HCT116 (cell line): ENCODE measurements around the gene RBCK1. TPM values are rescaled to one million over a fixed set of nuclear protein-coding genes. Genes with fewer than 3 reads are reported as not detected.

Experiments used
- ATAC-seq: fragments of 200-7000 bp; cut with Tn5 transposase; 2 replicates; pipeline ENCODE4 v1.9.1; 2020; ENCODE audit warnings: mild to moderate bottlenecking, moderate library complexity
- BruUV-seq: library from RNA; stranded (reverse); fragments of 400-500 nt; replicated peaks from 2 replicates; lab custom pipeline; 2021; lab: Mats Ljungman, UMichigan
- CTCF ChIA-PET: fragments of 300-600 bp; sonication (Branson Sonifier 250); formaldehyde crosslinking; loops from one replicate; lab custom pipeline; 2021; ENCODE audit warnings: antibody characterized with exemption; lab: Charles Lee
- POLR2A ChIA-PET: fragments of 300-600, 350-600 bp; sonication (Branson Sonifier 250); formaldehyde crosslinking; loops from one replicate; lab custom pipeline; 2021; ENCODE audit warnings: antibody characterized with exemption; lab: Charles Lee
- RAD21 ChIA-PET, 2 experiments: fragments of 300-600 bp; sonication (Branson Sonifier 250); formaldehyde crosslinking; loops; one replicate each; lab custom pipeline; 2023; ENCODE audit warnings: low total read pairs in 2 of 2; ENCODE audit not compliant: uncharacterized antibody in 2 of 2, unreplicated experiment in 2 of 2, low non-redundant PET in 1 of 2; lab: Charles Lee
- DNase-seq: peaks from one replicate; pipeline ENCODE4 v3.0.0-alpha.2; 2010; ENCODE audit warnings: low read depth, low spot score
- H2AFZ ChIP-seq: fragments of 200-600 bp; shearing (Covaris generic), sonication (generic); 2 replicates; pipeline ENCODE4 v1.6.1; 2017; ENCODE audit warnings: low read depth, mixed run types, mixed read lengths, antibody characterized with exemption, low read length; ENCODE audit not compliant: poor library complexity, severe bottlenecking
- H3K27ac ChIP-seq: 2 replicates; pipeline ENCODE4 v1.5.1; 2012; ENCODE audit warnings: low read depth, low read length
- H3K27me3 ChIP-seq: fragments of 200-600 bp; sonication (generic); 2 replicates; pipeline ENCODE4 v1.6.1; 2016; ENCODE audit warnings: mixed run types, low read length, mixed read lengths; ENCODE audit not compliant: insufficient read depth
- H3K36me3 ChIP-seq, 2 experiments: fragments of 200-500 bp in 1 of 2; fragments of 200-600 bp in 1 of 2; sonication (Bioruptor generic) in 1 of 2; sonication (generic) in 1 of 2; 2 replicates each; pipeline versions ENCODE4 v1.5.1 to v1.6.1; 2014 to 2016; ENCODE audit warnings: low read length in 2 of 2, inconsistent platforms in 1 of 2, mixed read lengths in 1 of 2, mixed run types in 1 of 2; ENCODE audit not compliant: insufficient read depth in 2 of 2, control insufficient read depth in 1 of 2
- H3K4me1 ChIP-seq, 2 experiments: fragments of 200-600 bp in 1 of 2; sonication (generic) in 1 of 2; 2 replicates each; pipeline versions ENCODE4 v1.5.1 to v1.6.1; 2012 to 2017; ENCODE audit warnings: low read length in 2 of 2, inconsistent platforms in 1 of 2, mild to moderate bottlenecking in 1 of 2, mixed read lengths in 1 of 2, mixed run types in 1 of 2, moderate library complexity in 1 of 2; ENCODE audit not compliant: insufficient read depth in 2 of 2, control insufficient read depth in 1 of 2
- H3K4me2 ChIP-seq: fragments of 200-600 bp; sonication (generic); 2 replicates; pipeline ENCODE4 v1.6.1; 2017; ENCODE audit warnings: mixed run types, low read length, mixed read lengths
- H3K4me3 ChIP-seq, 2 experiments: fragments of 200-600 bp in 1 of 2; sonication (generic) in 1 of 2; replicated peaks in 1 of 2; 2 replicates each; pipeline ENCODE4 v1.5.1; 2011 to 2016; ENCODE audit warnings: low read length in 2 of 2, control low read depth in 1 of 2, low read depth in 1 of 2, mild to moderate bottlenecking in 1 of 2, mixed read lengths in 1 of 2, mixed run types in 1 of 2
- H3K79me2 ChIP-seq: fragments of 200-600 bp; sonication (generic); 2 replicates; pipeline ENCODE4 v1.6.1; 2017; ENCODE audit warnings: mild to moderate bottlenecking, mixed run types, low read length, moderate library complexity, mixed read lengths; ENCODE audit not compliant: insufficient read depth
- H3K9ac ChIP-seq: fragments of 200-600 bp; sonication (generic); 2 replicates; pipeline ENCODE4 v1.6.1; 2016; ENCODE audit warnings: low read length, mixed read lengths
- H3K9me2 ChIP-seq: fragments of 200-600 bp; sonication (generic), shearing (Covaris generic); 2 replicates; pipeline ENCODE4 v1.6.1; 2017; ENCODE audit warnings: mixed run types, mild to moderate bottlenecking, moderate library complexity; ENCODE audit not compliant: insufficient read depth
- H3K9me3 ChIP-seq, 2 experiments: fragments of 200-500 bp in 1 of 2; fragments of 200-600 bp in 1 of 2; sonication (Bioruptor generic) in 1 of 2; sonication (generic) in 1 of 2; 2 replicates each; pipeline ENCODE4 v1.6.1; 2014 to 2017; ENCODE audit warnings: low read length in 2 of 2, mixed read lengths in 2 of 2, inconsistent platforms in 1 of 2, low read depth in 1 of 2, mild to moderate bottlenecking in 1 of 2, mixed run types in 1 of 2, moderate library complexity in 1 of 2; ENCODE audit not compliant: control insufficient read depth in 1 of 2, insufficient read depth in 1 of 2
- H4K20me1 ChIP-seq: fragments of 200-600 bp; sonication (generic), shearing (Covaris generic); 2 replicates; pipeline ENCODE4 v1.6.1; 2017; ENCODE audit warnings: mixed run types, mild to moderate bottlenecking, moderate library complexity; ENCODE audit not compliant: insufficient read depth
- CBX3 ChIP-seq: IDR thresholded peaks from 2 replicates; pipeline ENCODE4 v1.6.1; 2012; ENCODE audit warnings: low read depth
- CEBPB ChIP-seq: IDR thresholded peaks from 2 replicates; pipeline ENCODE4 v1.6.1; 2012; ENCODE audit warnings: low read depth
- CTCF ChIP-seq, 3 experiments: fragments of 200-600 bp in 1 of 3; sonication (generic) in 1 of 3; IDR thresholded peaks in 2 of 3; conservative IDR thresholded peaks in 1 of 3; 2 replicates each; pipeline ENCODE4 v1.5.1; 2012 to 2017; ENCODE audit warnings: low read depth in 2 of 3, low read length in 2 of 3, antibody characterized with exemption in 1 of 3, borderline replicate concordance in 1 of 3, control low read depth in 1 of 3, mild to moderate bottlenecking in 1 of 3, mixed read lengths in 1 of 3, mixed run types in 1 of 3, moderate library complexity in 1 of 3; ENCODE audit not compliant: insufficient read depth in 1 of 3
- EZH2 ChIP-seq: fragments of 200-600 bp; sonication (generic); IDR thresholded peaks from 2 replicates; pipeline ENCODE4 v1.6.1; 2017; ENCODE audit warnings: antibody characterized with exemption, mixed run types
- EZH2phosphoT487 ChIP-seq: fragments of 200-600 bp; IDR thresholded peaks from 2 replicates; pipeline ENCODE4 v1.6.1; 2018; ENCODE audit warnings: antibody characterized with exemption, borderline replicate concordance
- FOSL1 ChIP-seq: IDR thresholded peaks from 2 replicates; pipeline ENCODE4 v1.6.1; 2012; ENCODE audit warnings: low read depth
- JUND ChIP-seq: IDR thresholded peaks from 2 replicates; pipeline ENCODE4 v1.6.1; 2012
- POLR2AphosphoS5 ChIP-seq: IDR thresholded peaks from 2 replicates; pipeline ENCODE4 v1.6.1; 2011; ENCODE audit warnings: mild to moderate bottlenecking, low read depth, low read length, moderate library complexity
- REST ChIP-seq: IDR thresholded peaks from 2 replicates; pipeline ENCODE4 v1.6.1; 2012; ENCODE audit warnings: low read depth
- SIN3A ChIP-seq: IDR thresholded peaks from 2 replicates; pipeline ENCODE4 v1.6.1; 2012; ENCODE audit warnings: low read depth
- SP1 ChIP-seq: IDR thresholded peaks from 2 replicates; pipeline ENCODE4 v1.6.1; 2012; ENCODE audit warnings: low read depth
- YY1 ChIP-seq: IDR thresholded peaks from 2 replicates; pipeline ENCODE4 v1.6.1; 2011; ENCODE audit warnings: low read length, low read depth, moderate library complexity, mild to moderate bottlenecking; ENCODE audit not compliant: insufficient replicate concordance; ENCODE audit errors: extremely low read depth
- ZBTB33 ChIP-seq: IDR thresholded peaks from 2 replicates; pipeline ENCODE4 v1.6.1; 2011; ENCODE audit warnings: mild to moderate bottlenecking, low read length, moderate library complexity; ENCODE audit not compliant: insufficient replicate concordance; ENCODE audit errors: extremely low read depth
- ZFX ChIP-seq: fragments of 450-650 bp; IDR thresholded peaks from 2 replicates; pipeline ENCODE4 v1.6.1; 2017
- ZNF274 ChIP-seq: fragments of 200-500 bp; sonication (Bioruptor generic); IDR thresholded peaks from 2 replicates; pipeline ENCODE4 v1.6.1; 2014; ENCODE audit warnings: mild to moderate bottlenecking, low read depth, low read length, inconsistent platforms
- intact Hi-C: fragments of 100-400 bp; cut with micrococcal nuclease; formaldehyde crosslinking; loops from 2 replicates; pipeline ENCODE4 v1.10.0; 2022
- total RNA-seq: library from RNA; stranded (reverse); gene quantifications from one replicate; pipeline ENCODE4 v1.2.1, GENCODE V29; 2021; ENCODE audit not compliant: unreplicated experiment
- TF ChIP-seq, protein P1 (sequence below): IDR thresholded peaks from 2 replicates; pipeline ENCODE4 v1.6.1; 2012
- TF ChIP-seq, protein P2 (sequence below): IDR thresholded peaks from 2 replicates; pipeline ENCODE4 v1.6.1; 2012

The RBCK1 gene
- total RNA-seq, 1 experiment from 2014 or later = 180 TPM

DNA sequence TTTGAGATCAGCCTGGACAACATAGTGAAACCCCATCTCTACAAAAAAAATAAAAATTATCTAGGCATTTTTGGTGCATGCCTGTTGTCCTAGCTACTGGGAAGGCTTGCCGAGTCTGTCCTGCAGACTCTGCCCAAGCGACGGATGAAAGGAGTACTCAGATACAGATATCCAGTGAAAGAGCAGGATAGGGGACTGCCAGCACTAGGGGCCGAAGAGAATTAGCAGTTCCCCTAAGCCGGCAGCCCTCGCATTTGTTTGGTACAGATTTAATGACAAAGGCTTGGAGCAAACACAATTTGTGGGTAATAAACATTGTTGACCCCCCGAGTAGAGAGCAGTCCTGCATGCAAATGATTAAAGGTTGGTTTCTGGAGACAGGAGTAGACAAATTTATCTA lies 59.7 kb downstream of the RBCK1 start (continued):
- no peak for TF ChIP-seq CEBPB

GRCh38 chr20:469746-470490 lies 61.8 kb downstream of the RBCK1 start:
- Histone ChIP-seq H3K4me1 (no peaks in the 10 kb centered on the region), H3K4me3 (no peak overlapping the region), H3K9me3 (no peaks in the 10 kb centered on the region), H3K79me2 (no peaks in the 10 kb centered on the region), H3K4me2 (no peak overlapping the region), H3K27me3 (no peaks in the 10 kb centered on the region), H3K9ac (no peak overlapping the region), H3K27ac (no peak overlapping the region), H2AFZ (no peak overlapping the region), H3K36me3 (0 out of 4 replicates have a peak, but pooled peaks cover 0 to 3% of the 10 kb centered on the region in 2 experiments), H4K20me1 (no peaks in the 10 kb centered on the region), H3K9me2 (no peaks in the 10 kb centered on the region)
- ATAC-seq (no peak), DNase-seq (no peak)
- RAD21 ChIA-PET = no interaction called here
- POLR2A ChIA-PET = no interaction called here
- intact Hi-C loops = no loop called here
- no TSS peak for BruUV-seq
- CTCF ChIA-PET = no interaction called here
- TF ChIP-seq JUND (no peak), ZNF274 (no peak), EZH2phosphoT487 (no peak), SIN3A (no peak), CEBPB (no peak), EZH2 (no peak), ZBTB33 (no peak), POLR2AphosphoS5 (no peak), CBX3 (no peak), ZFX (no peak), SP1 (no peak), FOSL1 (no peak), CTCF (IDR thresholded peaks at IDR 0.05 in 2 of 3, conservative IDR thresholded peaks at IDR 0.05 in 1 of 3; ENCODE audit: borderline replicate concordance in 1 of 3, insufficient read depth in 1 of 3, low read depth in 2 of 3, low read length in 2 of 3) (no peak), REST (no peak), YY1 (no peak)
- TF ChIP-seq, protein P1, sequence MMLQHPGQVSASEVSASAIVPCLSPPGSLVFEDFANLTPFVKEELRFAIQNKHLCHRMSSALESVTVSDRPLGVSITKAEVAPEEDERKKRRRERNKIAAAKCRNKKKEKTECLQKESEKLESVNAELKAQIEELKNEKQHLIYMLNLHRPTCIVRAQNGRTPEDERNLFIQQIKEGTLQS = no peak
- TF ChIP-seq, protein P2, sequence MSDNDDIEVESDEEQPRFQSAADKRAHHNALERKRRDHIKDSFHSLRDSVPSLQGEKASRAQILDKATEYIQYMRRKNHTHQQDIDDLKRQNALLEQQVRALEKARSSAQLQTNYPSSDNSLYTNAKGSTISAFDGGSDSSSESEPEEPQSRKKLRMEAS = no peak
